Peyer's patch (tissue), 4 donors: ENCODE data around the gene GASK1A. TPM values are rescaled to one million over a fixed set of nuclear protein-coding genes. Genes with fewer than 3 reads are reported as not detected.
A peak's percentile ranks its signal among the peaks of the same experiment; 100 is the strongest.

ENCODE experiments used
- DNase-seq, 3 donors: peaks; one replicate each; pipeline ENCODE4 v3.0.0-alpha.2; 2017 to 2019
- H3K27ac ChIP-seq, 4 donors: fragments of 200-600 bp; sonication (generic); one replicate each; pipeline ENCODE4 v1.5.1; 2016 to 2019
- H3K27me3 ChIP-seq, 2 donors: fragments of 200-600 bp; sonication (generic); one replicate each; pipeline ENCODE4 v1.5.1; 2019
- H3K36me3 ChIP-seq, 3 donors: fragments of 200-600 bp; sonication (generic); one replicate each; pipeline ENCODE4 v1.5.1; 2016 to 2019
- H3K4me1 ChIP-seq, 4 donors: fragments of 200-600 bp; sonication (generic); one replicate each; pipeline ENCODE4 v1.5.1; 2016 to 2019
- H3K4me3 ChIP-seq, 4 donors: fragments of 200-600 bp; sonication (generic); 1 replicate in 3 of 4; 2 replicates in 1 of 4; pipeline ENCODE4 v1.5.1; 2016 to 2019; ENCODE audit warnings: mild to moderate bottlenecking in 1 of 4
- H3K9me3 ChIP-seq, 4 donors: fragments of 200-600 bp; sonication (generic); one replicate each; pipeline ENCODE4 v1.5.1; 2016 to 2019; ENCODE audit warnings: mild to moderate bottlenecking in 1 of 4
- POLR2A ChIP-seq, 2 donors: fragments of 450-650 bp; IDR thresholded peaks; one replicate each; pipeline ENCODE4 v1.5.1; 2017; ENCODE audit warnings: antibody characterized with exemption in 2 of 2, mild to moderate bottlenecking in 2 of 2, moderate library complexity in 2 of 2
- total RNA-seq, 4 donors: library from RNA; depleted of rRNA; stranded (reverse); fragments of >200 nt; gene quantifications; one replicate each; pipeline ENCODE4 v1.1.0, GENCODE V29; 2016
- TF ChIP-seq, protein P1 (sequence below), 6 experiments: fragments of 450-650 bp in 4 of 6; fragments of 200-600 bp in 2 of 6; sonication (generic) in 1 of 6; IDR thresholded peaks; one replicate each; pipeline ENCODE4 v1.5.1; 2017 to 2019; ENCODE audit warnings: antibody characterized with exemption in 6 of 6, mild to moderate bottlenecking in 3 of 6, moderate library complexity in 1 of 6

The GASK1A gene
- total RNA-seq, 4 donors from 2014 or later: 1.8 to 9.1 (median 6.3) TPM

DNA sequence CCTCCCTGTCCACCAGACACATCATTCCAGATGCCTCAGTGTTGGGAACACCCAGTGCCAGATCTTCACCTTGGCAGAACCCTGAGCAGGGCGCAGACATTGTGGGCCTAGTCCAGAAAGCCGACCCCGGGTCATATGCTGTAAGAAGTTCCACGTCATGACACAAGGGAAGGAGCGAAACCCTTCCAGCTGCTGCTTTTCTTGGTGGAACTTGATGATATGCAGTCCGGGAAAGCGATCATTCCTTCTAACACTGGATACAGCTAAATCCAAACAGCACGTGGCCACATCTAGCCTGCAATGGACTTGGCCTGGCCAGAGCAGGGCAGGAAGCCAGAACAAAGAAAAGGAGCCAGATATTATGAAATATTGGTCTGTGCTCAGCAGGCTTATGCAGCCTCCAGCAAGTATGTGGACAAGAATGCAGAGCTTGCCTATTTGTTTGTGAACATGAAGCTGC is 22.0 kb downstream of the GASK1A start:
- H3K36me3 ChIP-seq: no peaks in the 10 kb centered on the region
- H3K4me3 ChIP-seq: no peak overlapping the region
- no peaks in the 10 kb centered on the region for H3K27me3 ChIP-seq
- H3K4me1 ChIP-seq: peaks cover 0 to 11% (median 0%) of the 10 kb centered on the region in 4 donors
- no peak for TF ChIP-seq POLR2A (IDR thresholded peaks at IDR 0.05)
- TF ChIP-seq, protein P1, sequence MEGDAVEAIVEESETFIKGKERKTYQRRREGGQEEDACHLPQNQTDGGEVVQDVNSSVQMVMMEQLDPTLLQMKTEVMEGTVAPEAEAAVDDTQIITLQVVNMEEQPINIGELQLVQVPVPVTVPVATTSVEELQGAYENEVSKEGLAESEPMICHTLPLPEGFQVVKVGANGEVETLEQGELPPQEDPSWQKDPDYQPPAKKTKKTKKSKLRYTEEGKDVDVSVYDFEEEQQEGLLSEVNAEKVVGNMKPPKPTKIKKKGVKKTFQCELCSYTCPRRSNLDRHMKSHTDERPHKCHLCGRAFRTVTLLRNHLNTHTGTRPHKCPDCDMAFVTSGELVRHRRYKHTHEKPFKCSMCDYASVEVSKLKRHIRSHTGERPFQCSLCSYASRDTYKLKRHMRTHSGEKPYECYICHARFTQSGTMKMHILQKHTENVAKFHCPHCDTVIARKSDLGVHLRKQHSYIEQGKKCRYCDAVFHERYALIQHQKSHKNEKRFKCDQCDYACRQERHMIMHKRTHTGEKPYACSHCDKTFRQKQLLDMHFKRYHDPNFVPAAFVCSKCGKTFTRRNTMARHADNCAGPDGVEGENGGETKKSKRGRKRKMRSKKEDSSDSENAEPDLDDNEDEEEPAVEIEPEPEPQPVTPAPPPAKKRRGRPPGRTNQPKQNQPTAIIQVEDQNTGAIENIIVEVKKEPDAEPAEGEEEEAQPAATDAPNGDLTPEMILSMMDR (IDR thresholded peaks at IDR 0.05): no peak
- peak in 1 of 3 donors; percentile 75 for DNase-seq
- H3K9me3 ChIP-seq: no peaks in the 10 kb centered on the region
- H3K27ac ChIP-seq: peak overlapping the region; percentile 25 to 75 (median 52)

DNA sequence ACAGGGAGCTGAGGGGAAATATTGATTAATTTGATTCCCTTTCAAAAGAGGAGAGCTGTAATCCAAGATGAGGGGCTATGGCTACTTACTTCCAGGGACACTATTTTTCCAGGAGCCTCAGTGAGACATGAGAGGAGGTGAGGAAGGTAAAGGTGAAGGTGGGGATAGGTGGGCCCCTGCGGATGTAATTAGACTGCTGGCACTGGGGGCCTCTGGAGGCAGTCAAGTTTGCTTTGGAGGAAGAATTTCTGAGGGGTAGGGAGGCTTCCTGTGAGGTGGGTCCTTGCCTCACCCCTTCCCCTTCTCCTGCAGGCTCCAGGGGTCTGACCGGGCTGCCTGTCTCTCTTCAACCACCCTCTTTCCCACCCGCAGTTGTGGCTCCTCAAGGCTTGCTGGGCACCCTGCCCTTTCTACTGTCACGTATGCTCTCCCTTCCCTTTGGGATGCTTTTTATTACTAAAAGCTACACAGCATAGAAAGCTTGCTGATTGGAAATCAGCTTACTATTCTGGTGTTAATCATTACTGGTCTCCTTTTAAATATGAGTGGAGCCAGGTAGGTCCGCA is 22.5 kb downstream of the GASK1A start:
- Histone ChIP-seq H3K27ac (peak overlapping the region in 3 of 4 donors; percentile 33 to 75 (median 51)), H3K4me1 (peaks cover 0 to 11% (median 0%) of the 10 kb centered on the region in 4 donors), H3K36me3 (no peaks in the 10 kb centered on the region), H3K9me3 (no peaks in the 10 kb centered on the region), H3K4me3 (no peak overlapping the region), H3K27me3 (no peaks in the 10 kb centered on the region)
- TF ChIP-seq, protein P1 (IDR thresholded peaks at IDR 0.05): no peak
- TF ChIP-seq POLR2A (IDR thresholded peaks at IDR 0.05): no peak
- DNase-seq: no peak

DNA sequence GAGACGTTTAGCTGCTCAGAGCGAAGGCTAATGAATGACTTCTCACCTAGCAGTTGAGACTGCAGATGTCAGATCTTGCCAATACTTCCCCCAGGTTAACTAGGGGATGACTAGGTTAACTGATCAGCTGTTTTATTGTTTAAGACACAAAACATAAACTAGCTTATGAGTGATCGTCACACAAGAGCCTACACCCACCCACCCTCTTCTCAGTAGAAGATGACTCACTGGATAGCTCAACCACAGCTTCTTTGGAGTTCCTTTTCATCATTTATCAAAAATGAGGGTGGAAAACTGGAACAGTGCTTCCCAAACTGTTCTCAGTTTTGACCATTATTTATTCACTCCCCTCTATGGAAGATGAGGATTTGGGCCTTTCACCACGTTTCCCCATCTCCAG is 25.2 kb downstream of the GASK1A start:
- TF ChIP-seq POLR2A (IDR thresholded peaks at IDR 0.05): no peak
- TF ChIP-seq, protein P1 (IDR thresholded peaks at IDR 0.05): no peak
- DNase-seq: no peak
- Histone ChIP-seq H3K9me3 (no peaks in the 10 kb centered on the region), H3K36me3 (no peaks in the 10 kb centered on the region), H3K27ac (no peak overlapping the region), H3K4me1 (peaks cover 0 to 8% (median 0%) of the 10 kb centered on the region in 4 donors), H3K27me3 (no peaks in the 10 kb centered on the region), H3K4me3 (no peak overlapping the region)

DNA sequence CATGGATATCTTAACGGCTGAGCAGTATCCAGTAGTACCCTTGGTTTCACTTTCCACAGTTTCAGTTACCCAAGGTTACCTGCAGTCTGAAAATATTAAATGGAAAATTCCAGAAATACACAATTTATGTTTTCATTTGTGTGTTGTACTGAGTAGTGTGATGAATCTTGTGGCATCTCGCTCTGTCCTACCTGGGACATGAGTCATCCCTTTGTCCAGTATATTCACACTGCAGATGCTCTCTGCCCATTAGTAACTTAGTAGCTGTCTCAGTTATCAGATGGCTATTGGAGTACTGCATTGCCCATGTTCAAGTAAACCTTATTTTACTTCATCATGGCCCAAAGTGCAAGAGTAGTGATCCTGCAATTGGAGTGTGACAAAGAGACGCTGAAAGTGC is 26.1 kb downstream of the GASK1A start:
- Histone ChIP-seq H3K9me3 (no peaks in the 10 kb centered on the region), H3K4me3 (no peak overlapping the region), H3K4me1 (peaks cover 0 to 5% (median 0%) of the 10 kb centered on the region in 4 donors), H3K27me3 (no peaks in the 10 kb centered on the region), H3K36me3 (no peaks in the 10 kb centered on the region), H3K27ac (no peak overlapping the region)
- TF ChIP-seq, protein P1 (IDR thresholded peaks at IDR 0.05): no peak
- TF ChIP-seq POLR2A (IDR thresholded peaks at IDR 0.05): no peak
- DNase-seq: no peak

- H3K36me3 ChIP-seq: no peaks in the 10 kb centered on the region
- no peak overlapping the region for H3K27ac ChIP-seq
- no peaks in the 10 kb centered on the region for H3K27me3 ChIP-seq
- DNase-seq: no peak
- peaks cover 0 to 5% (median 0%) of the 10 kb centered on the region in 4 donors for H3K4me1 ChIP-seq
- no peak for TF ChIP-seq POLR2A (IDR thresholded peaks at IDR 0.05)
- TF ChIP-seq, protein P1 (IDR thresholded peaks at IDR 0.05): no peak
- no peak overlapping the region for H3K4me3 ChIP-seq
- no peaks in the 10 kb centered on the region for H3K9me3 ChIP-seq
Measured at GRCh38 chr3:43005981-43006380, 26.9 kb downstream of the GASK1A start.
